HG02943 (cell line): Measurements from ENCODE around the gene TEDDM1.
"Not testable (repeated sequence)": the region's sequence is repeated elsewhere in the genome, so short reads cannot be mapped to it uniquely, and the experiment has no call there.

Experiments
- ATAC-seq: cut with Tn5 transposase; IDR thresholded peaks from one replicate; pipeline ENCODE4 v1.9.1; 2021; ENCODE audit warnings: mild to moderate bottlenecking, low read depth, moderate library complexity; ENCODE audit not compliant: unreplicated experiment

The TEDDM1 gene, protein sequence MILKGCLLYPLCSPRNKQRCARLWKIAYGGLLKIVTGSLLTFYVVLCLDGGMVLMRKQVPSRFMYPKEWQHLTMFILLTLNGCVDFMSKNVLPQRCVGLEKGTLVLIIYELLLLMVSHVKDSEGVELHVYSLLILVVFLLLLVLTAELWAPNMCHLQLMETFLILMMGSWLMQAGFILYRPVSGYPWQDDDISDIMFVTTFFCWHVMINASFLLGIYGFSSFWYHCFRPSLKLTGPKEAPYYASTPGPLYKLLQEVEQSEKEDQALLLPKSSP

DNA sequence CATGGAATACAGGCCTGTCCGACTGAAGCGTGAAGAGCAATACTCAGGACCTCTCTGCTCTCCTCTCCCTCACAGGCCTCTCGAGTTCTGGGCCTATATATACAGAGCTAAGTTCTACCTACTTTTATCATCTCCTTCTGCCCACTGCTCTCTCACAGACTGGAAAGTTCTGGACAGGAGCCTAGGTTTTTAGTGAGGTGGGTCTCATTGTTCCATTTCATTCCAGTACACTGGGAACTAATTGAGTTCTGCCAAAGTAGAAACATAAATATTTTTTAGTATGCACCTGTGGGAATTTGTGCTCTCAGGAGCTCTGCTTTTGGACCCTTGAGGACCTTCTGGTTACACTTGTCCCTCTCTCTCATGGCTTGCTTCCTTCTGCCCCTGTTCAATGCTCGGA is at the start of gene TEDDM1:
Gene TEDDM1 (minus strand): TSS at position 101 of the 400 bp plus-strand sequence. CDS start 182 bp downstream, outside the sequence.
- ATAC-seq = no peak

DNA sequence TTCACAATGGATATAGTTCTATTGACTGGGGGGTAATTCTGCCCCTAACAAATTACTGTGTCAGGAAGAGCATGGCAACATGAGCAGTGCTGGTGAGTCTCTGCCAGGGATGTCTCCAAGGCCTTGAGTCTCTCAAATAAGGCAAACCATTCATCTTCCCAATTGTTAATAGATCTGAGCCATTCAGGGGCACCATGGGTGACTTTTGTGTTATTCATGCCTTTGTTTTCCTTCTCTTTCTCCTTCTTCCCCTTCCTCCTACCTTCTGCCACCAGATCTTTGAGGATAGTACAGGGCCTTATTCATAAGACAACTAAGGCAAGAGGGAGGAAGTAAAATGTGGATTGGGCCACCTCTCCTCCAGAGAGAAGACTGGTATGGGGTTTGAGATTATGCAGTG is 49.6 kb upstream of the TEDDM1 start, which contains the start of gene RGSL1:
Gene RGSL1 (plus strand): TSS at position 60 of the 400 bp plus-strand sequence. CDS start 20 bp downstream, at position 80.
- ATAC-seq = no peak

DNA sequence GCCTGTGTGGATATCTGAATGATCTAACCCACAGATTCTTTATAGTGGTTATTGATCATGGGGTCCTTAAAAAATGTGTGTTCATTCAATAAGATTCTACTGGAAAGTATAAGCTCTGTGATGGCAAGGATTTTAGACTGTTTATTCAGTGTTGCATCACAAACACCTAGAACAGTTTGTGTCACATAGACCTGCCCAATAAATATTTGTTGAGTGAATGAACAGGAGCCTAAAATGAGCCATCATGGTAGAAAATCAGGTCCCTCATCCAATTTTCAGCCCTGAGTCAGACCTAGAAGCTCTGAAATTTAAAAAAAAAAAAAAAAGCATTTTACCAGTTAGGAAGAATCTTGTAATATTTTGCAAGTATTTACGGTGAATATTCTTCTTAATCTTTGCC is 47.2 kb upstream of the TEDDM1 start:
- no peak for ATAC-seq

DNA sequence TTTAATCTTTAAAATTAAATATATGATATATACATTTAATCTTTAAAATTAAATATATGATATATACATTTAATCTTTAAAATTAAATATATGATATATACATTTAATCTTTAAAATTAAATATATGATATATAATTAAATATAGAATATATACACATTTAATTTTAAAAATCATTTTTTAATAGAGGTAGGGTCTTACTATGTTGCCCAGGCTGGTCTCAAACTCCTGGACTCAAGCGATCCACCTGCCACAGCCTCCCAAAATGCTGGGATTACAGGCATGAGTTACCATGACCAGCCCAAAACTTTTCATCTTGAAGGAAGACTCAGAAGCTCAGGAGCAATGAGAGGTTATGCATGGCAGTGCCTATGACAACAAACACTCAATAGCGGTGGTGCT is 46.7 kb upstream of the TEDDM1 start:
- not testable (repeated sequence) for ATAC-seq

DNA sequence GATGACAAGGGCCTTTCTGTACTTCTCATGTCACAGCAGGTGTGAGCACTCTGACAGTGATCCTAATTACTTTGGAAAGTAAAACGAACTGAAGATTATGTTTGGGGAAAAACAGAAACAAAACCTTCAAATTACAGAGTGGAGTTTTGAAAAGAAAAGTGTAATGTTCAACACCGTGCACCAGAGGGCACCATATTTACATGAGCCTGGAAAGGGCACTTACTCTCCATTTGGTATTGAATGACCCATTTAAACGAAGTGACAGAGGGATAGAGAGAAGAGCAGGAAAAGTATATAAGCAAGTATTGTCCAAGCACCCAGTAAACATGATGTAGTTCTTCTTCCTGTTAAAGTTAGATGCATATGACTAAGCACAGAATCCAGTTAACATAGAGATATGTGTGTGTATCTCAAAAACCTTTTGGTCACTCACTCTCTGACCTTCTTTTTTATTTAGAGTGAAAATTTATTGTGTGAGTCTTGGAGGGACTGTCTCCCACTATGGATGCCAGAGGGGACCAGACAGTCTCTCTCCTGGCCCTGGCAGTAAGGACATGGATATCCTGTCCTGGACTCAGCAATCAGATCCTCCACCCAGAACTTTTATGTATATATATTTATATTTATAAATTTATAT is 45.7 kb upstream of the TEDDM1 start:
- no peak for ATAC-seq

DNA sequence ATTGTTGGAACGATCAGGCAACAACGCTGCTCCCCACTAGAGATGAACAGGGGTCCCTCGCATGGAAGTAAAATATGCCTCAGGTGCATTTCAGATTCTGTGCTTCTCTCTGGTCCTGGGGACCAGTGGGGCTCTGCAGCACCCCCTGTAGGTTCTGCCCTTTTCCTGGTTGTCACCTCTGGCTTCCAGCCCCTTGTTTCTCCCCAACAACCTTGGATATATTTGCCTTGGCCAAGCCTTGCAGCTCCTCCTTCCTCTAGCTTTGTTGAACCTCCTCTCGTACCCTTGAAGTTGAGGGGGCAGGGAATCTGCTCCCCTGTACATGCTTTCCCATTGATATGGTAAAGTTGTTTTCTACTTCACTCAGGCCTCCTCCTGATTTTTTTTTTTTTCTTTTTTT is 44.0 kb upstream of the TEDDM1 start:
- no peak for ATAC-seq

DNA sequence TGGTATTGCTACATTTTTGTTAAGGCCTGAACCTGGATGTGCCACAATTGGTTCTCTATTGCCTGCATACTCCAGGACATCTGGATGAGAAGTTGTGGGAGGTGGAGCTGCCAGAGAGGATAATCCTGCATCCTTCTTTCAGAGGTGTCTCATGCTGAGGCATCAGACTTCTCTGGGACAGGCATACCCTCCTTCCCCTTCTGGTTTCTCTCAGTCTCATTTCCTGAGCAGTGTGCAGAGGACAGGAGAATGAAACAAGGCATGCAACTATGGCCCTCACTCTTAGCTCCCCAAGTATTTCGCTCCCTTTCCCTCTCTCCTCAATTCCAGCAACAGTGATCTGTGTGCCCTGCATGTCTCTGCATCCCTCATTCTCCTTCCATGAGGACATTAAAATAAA is 41.9 kb upstream of the TEDDM1 start:
- no peak for ATAC-seq

DNA sequence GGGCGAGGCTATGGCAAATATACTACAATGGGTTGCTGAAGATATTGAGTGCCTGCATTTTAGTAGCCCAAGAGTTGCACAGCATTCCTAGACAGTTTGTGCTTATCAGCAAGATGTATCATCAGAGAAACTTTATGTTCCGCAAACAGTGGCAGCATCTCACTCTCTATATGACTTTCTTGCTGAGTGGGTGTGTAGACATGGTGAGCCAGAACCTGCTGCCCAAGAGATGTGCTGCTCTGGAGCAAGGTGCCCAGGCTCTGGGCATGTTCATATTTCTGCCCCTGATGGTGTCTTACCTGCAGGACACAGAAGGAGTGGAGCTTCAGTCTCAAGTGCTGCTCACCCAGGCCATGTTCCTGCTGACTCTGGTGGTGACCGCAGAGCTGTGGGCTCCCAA is 41.3 kb upstream of the TEDDM1 start:
- no peak for ATAC-seq

DNA sequence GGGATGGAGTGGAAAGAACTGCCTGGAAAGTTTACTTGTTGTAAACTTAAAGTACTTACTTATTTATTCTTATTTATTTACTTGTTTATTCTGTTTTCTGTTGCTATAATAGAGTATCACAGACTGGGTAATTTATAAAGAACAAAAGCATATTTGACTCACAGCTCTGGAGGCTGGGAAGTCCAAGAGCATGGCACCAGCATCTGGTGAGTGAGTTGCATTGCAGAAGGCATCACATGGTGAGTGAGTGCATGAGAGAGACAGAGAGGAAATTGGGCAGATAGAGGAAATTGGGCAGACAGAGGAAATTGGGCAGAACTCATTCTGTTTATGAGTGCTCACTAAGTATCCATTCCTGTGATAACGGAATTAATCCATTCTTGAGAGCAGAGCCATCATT is 37.9 kb upstream of the TEDDM1 start:
- no peak for ATAC-seq

DNA sequence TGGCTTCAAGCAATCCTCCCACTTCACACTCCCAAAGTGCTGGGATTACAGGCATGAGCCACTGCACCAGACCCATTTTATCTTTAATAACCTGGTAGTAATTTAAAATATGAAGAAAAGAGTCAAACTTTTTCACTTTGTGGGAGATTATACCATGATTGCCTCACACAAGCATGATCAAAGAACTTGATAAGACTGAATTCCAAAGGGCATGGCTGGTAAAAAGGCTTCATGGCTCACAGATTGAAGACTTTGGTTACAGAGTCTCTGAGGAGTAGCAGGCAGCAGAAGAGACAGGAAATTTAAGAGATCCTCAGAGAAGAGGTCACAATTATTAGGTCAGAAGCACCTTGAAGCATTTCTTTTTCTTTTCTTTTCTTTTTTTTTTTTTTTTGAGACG is 33.1 kb upstream of the TEDDM1 start:
- ATAC-seq = no peak

DNA sequence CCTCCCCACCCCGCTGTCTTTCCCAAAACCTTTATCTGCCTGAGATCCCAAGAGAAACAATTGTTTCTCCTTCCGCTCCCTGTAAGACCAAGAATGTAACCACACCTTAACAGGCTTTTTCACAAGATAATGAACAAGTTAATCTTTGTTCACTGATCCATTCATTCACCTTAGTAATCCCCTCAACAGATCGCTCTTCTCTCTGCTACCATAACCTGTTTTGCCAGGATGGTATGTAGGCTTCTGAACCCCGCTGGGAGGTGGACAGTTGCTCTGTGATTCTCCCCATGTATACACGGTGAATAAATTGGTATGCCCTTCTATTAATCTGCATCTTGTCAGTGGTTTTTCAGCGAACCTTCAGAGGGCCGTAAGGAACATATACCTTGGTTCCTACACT is 30.8 kb upstream of the TEDDM1 start:
- no peak for ATAC-seq

DNA sequence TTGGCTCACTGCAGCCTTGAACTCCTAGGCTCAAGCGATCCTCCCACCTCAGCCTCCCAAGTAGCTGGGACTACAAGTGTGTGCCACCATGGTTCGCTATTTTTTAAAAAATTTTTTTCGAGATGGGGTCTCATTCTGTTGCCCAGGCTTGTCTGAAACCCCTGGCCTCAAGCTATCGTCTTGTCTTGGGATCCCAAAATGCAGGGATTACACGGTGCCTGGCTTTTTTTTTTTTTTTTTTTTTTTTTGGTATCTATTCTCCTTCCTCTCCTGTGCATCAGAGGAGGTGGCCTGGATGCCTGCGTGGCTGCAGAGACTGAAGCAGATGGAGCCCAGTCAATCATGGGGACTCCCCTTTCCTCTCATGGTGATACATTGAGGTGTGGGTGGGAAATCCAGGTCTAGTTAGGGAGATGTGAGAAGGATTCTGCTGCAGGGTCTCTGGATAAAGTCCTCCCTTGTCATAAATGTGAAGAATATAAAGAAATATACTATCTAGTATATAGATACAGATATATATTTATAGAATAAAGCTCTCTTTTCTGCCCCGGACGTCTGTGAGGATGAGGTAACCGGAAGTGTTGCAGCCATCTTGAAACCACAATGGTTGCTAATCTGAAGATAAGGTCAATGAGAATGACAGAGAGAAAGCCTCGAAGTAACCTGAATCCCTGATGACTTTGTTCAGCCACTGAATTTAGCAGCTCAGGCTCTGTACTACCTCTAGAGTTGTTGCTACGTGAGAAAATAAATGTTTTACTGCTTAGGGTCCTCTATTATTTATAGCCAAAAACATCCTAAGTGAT is 30.0 kb upstream of the TEDDM1 start:
- peak; percentile 45 for ATAC-seq

DNA sequence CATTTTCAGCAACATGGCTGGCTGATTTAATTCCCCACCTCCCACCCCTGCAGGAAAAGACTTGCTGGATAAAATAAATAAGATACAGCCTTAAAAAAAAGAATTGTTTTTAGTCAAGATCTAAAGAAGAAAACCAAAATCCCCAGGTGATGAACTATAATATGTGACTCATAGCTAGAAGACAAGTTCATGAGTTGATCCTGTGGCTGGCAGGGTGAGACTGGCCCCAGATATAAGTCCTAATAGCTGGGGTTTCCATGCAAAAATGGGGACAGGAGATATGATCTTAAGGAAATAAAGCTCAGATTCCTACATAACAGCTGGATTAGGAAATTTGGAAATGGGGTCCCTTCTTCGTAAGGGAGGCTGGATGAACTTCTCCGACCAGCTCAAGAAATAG is 27.6 kb upstream of the TEDDM1 start:
- no peak for ATAC-seq

DNA sequence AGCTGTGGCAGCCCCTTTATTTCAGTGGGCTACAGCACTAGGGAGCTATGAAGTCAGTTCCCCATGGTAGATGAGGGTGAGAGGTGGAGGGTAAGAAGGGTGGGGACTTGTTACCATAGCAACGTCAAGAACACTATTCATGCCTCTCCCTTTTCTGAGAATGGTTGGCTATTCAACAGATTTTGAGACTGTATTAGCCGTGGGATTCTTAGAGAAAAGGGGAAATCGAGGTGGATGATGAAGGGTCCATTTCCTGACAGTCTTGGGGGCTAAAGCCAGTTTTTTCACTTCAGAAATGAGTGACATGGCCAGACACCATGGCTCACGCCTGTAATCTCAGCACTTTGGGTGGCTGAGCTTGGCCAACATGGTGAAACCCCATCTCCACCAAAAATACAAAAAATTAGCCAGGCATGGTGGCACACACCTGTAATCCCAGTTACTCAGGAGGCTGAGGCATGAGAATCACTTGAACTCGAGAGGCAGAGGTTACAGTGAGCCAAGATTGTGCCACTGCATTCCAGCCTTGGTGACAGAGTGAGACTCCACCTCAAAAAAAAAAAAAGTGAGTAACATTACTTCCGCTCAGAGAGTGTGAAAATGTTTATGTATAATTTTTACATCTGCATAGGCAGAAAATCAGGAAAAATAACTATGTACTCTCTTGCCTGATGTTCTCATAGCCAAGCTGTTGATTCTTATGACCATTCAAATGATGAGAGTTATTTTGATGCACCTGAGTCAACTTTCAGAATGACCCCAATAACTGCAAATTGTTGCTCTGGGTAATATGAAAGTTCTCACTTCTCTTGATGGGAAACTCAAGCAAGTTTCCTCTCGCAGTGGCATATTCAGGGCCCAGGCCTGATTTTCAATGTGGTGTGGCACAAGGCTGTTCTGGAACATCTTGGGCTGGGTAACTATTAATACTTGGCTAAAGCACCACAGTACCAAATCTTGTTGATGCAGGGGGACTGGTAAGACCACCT is 26.3 kb upstream of the TEDDM1 start:
- ATAC-seq = peak; percentile 61

DNA sequence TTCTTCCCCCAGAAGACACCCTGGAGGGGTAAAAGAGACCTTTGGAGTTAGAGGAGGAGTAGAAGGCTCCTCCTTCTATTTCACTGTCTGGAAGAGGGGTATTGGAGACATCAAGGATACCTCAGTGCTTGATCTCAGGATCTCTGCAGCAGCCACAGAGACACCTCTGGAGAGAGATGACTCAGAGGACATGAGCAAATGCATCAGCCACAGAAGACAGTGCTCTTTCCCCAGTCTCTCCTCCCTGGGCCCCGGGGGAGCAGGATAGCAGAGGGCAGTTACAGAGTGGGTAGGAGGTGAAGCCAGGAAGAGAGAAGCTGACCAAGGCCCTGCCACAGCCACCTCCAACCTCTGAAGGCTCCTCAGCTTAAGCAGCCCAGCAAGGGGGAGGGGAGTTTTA is 15.3 kb upstream of the TEDDM1 start:
- no peak for ATAC-seq

DNA sequence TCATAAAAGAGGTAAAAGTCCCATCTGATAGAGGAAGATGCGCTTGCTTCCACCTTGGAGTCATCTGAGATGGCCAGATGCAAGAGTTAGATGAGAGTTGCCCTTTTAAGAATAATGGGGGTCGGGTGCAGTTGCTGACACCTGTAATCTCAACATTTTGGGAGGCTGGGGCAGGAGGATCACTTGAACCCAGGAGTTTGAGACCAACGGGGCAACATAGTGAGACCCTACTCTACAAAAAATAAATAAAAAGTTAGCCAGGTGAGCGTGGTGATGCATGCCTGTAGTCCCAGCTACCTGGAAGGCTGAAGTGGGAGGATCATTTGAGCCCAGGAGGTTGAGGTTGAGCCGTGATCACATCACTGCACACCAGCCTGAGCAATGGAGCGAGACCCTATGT is 13.5 kb upstream of the TEDDM1 start:
- no peak for ATAC-seq

DNA sequence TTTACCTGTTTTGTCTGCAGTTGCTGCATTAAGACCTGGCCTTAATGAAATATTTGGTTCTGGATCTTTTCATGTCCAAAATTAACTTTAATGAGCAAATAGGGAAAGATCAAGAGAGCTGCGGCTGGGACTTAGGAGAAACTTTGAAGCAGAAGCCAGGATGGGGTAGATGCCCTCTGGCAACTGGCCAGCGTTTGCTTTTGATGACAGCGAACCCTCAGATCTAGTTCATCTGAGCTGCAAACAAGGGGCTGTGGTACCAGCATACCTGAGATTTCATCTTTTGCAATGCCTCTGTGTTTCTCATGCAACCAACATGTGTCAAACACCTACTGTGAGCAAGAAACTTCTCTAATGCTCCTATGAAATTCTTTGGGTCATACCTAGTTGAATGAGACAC is 13.0 kb upstream of the TEDDM1 start:
- ATAC-seq = no peak

DNA sequence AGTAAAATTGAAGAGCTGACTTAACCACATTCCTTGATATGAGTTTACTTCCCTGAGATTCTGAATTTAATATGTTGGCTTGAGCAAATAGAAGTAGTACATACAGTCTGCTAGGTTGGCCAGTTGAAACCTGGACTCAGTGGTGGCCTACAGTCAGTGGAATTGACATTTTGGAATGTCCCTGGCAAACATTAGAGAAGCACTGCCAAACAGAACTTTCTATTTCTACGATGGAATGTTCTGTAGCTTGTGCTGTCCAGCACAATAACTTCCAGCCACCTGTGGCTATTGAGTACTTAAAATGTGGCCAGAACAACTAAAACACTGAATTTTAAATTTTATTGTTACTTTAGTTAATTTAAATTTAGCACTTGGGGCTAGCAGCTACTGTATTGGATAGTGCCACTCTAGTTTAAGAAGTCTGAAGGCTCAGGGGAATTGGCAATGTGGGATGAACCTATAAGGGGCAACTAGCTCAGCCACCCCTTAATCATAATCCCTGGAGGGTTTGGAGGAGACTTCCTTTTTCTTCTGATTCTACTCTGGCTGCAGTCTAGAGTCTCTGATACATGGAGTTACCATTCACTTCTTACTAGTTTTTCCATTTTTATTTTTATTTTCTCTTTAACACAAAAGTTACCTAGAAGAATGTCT is 10.3 kb upstream of the TEDDM1 start:
- no peak for ATAC-seq

DNA sequence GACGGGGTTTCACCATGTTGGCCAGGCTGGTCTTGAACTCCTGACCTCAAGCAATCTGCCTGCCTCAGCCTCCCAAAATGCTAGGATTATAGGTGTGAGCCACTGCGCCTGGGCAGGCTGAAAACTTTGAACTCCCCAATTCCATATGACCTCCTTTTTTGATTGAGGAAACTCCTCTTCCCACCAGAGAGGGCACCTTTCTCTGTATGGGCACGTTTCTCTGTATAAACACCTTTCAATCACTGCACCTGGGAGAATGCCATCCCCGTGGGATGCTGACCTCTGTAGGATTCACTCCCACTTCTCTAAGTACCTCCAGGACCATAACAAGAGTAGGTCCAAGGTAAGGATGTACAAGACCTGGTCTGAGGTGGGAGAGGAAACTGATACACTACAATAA is 9.7 kb upstream of the TEDDM1 start:
- no peak for ATAC-seq
